ENCODE measurements around the gene TRIM33. TPM values are rescaled to one million over a fixed set of nuclear protein-coding genes. Genes with fewer than 3 reads are reported as not detected.

TRIM33 gene
- total and polyA plus RNA-seq, 2 of the 13 experiments (the other 11 are each of a cell fraction or from before 2014, with no cell fraction given), result 35.5 to 42.2 TPM

DNA sequence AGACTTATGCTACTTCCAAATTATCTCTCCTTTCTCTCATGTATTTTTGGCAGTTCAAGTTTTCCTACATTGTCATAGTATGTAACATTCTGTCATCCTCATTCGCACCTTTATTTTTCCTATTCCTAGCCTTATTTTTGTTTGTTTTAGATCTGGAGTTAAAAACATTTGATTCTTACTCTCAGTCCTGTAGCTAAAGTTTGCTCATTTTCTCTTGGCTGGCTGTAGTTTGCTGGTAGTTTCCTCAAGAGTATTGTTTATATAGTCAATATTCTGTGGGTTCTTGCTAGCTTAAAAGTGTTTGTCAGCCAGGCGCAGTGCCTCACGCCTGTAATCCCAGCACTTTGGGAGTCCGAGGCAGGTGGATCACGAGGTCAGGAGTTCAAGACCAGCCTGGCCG lies 29.8 kb upstream of the TRIM33 start:
- 10% methylated on average over 6 of the region's 6 CpGs for WGBS (ENCODE audit: low lambda C conversion rate)
- no peak overlapping the region for H3K4me3 ChIP-seq (replicated peaks in 1 of 3; ENCODE audit: insufficient read depth in 1 of 3, low read depth in 2 of 3, low read length in 3 of 3)
- in situ Hi-C loops (cut with HindIII; ENCODE audit: extremely low pct_ligation_motif_present, low pct_unique_long_range_greater_than_20kb), result no loop called here
- H3K27ac ChIP-seq (ENCODE audit: extremely low read length, insufficient read depth, low read length), result no peak overlapping the region
- TF ChIP-seq NCOA5 (CRISPR knock-in tag; IDR thresholded peaks at IDR 0.05), result no peak
- TF ChIP-seq, protein P1, sequence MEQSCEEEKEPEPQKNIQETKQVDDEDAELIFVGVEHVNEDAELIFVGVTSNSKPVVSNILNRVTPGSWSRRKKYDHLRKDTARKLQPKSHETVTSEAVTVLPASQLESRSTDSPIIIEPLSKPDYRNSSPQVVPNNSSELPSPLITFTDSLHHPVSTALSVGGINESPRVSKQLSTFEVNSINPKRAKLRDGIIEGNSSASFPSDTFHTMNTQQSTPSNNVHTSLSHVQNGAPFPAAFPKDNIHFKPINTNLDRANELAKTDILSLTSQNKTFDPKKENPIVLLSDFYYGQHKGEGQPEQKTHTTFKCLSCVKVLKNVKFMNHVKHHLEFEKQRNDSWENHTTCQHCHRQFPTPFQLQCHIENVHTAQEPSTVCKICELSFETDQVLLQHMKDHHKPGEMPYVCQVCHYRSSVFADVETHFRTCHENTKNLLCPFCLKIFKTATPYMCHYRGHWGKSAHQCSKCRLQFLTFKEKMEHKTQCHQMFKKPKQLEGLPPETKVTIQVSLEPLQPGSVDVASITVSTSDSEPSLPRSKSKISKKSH (CRISPR knock-in tag; IDR thresholded peaks at IDR 0.05; ENCODE audit: borderline replicate concordance), result no peak
- no peak for TF ChIP-seq TGIF2 (CRISPR knock-in tag; IDR thresholded peaks at IDR 0.05)
- no peak for TF ChIP-seq ZEB1 (IDR thresholded peaks at IDR 0.05; ENCODE audit: insufficient replicate concordance, low read depth)
- no peak for TF ChIP-seq NCOA2 (CRISPR knock-in tag; IDR thresholded peaks at IDR 0.05)
- no peak for TF ChIP-seq ZBTB8A (CRISPR knock-in tag; IDR thresholded peaks at IDR 0.05; ENCODE audit: borderline replicate concordance, low read depth)
- TF ChIP-seq, protein P2, sequence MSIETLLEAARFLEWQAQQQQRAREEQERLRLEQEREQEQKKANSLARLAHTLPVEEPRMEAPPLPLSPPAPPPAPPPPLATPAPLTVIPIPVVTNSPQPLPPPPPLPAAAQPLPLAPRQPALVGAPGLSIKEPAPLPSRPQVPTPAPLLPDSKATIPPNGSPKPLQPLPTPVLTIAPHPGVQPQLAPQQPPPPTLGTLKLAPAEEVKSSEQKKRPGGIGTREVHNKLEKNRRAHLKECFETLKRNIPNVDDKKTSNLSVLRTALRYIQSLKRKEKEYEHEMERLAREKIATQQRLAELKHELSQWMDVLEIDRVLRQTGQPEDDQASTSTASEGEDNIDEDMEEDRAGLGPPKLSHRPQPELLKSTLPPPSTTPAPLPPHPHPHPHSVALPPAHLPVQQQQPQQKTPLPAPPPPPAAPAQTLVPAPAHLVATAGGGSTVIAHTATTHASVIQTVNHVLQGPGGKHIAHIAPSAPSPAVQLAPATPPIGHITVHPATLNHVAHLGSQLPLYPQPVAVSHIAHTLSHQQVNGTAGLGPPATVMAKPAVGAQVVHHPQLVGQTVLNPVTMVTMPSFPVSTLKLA (IDR thresholded peaks at IDR 0.05), result no peak
- no peak for TF ChIP-seq ZNF136 (CRISPR knock-in tag; IDR thresholded peaks at IDR 0.05; ENCODE audit: low read depth)
- BruUV-seq (replicated peaks), result no TSS peak
- no peak overlapping the region for H3K9ac ChIP-seq (ENCODE audit: insufficient read depth, low read depth, low read length)
- H3K79me2 ChIP-seq (ENCODE audit: insufficient read depth, low read length), result no peaks in the 10 kb centered on the region
- POLR2A ChIA-PET, result no interaction called here
- H3K4me1 ChIP-seq (ENCODE audit: insufficient read depth, low read length), result peaks cover 19% of the 10 kb centered on the region; the same call in 1 of the 2 replicates
- H3K9me3 ChIP-seq (ENCODE audit: low read length), result no peaks in the 10 kb centered on the region
- no peak overlapping the region for H3K4me2 ChIP-seq (ENCODE audit: low read depth, low read length)
- ATAC-seq (no peak), FAIRE-seq (no peak), DNase-seq (ENCODE audit: low spot score) (no peak)
- no peaks in the 10 kb centered on the region for H3K36me3 ChIP-seq (replicated peaks in 1 of 2; ENCODE audit: control insufficient read depth in 1 of 2, insufficient read depth in 2 of 2, low read length in 2 of 2)
- H2AFZ ChIP-seq (ENCODE audit: low read length), result no peak overlapping the region
- intact Hi-C loops (cut with micrococcal nuclease; ENCODE audit: unreplicated experiment), result no loop called here
- no peaks in the 10 kb centered on the region; a peak in 1 of 5 replicates for H3K27me3 ChIP-seq (ENCODE audit: control insufficient read depth in 1 of 2, insufficient read depth in 2 of 2, low read length in 2 of 2)
- no peaks in the 10 kb centered on the region for H4K20me1 ChIP-seq (ENCODE audit: insufficient read depth, low read length)
- CTCF ChIA-PET (ENCODE audit: low intra/inter-chr PET ratio, low total read pairs), result no interaction called here
